Hepatocyte (in vitro differentiated cells): Measurements from ENCODE around the gene MORC2.

Experiments used
- CTCF ChIP-seq: fragments of 200-600 bp; sonication (generic); IDR thresholded peaks from 2 replicates; pipeline ENCODE4 v1.5.1; 2016; ENCODE audit warnings: antibody characterized with exemption, mild to moderate bottlenecking; ENCODE audit not compliant: poor library complexity
- EZH2 ChIP-seq: fragments of 200-600 bp; sonication (generic); IDR thresholded peaks from 2 replicates; pipeline ENCODE4 v1.6.1; 2016; ENCODE audit warnings: antibody characterized with exemption, mild to moderate bottlenecking, borderline replicate concordance
- EZH2phosphoT487 ChIP-seq: fragments of 200-600 bp; sonication (generic); IDR thresholded peaks from one replicate; pipeline ENCODE4 v1.6.1; 2018; ENCODE audit warnings: antibody characterized with exemption, mild to moderate bottlenecking, low read depth, moderate library complexity; ENCODE audit not compliant: unreplicated experiment, severe bottlenecking

DNA sequence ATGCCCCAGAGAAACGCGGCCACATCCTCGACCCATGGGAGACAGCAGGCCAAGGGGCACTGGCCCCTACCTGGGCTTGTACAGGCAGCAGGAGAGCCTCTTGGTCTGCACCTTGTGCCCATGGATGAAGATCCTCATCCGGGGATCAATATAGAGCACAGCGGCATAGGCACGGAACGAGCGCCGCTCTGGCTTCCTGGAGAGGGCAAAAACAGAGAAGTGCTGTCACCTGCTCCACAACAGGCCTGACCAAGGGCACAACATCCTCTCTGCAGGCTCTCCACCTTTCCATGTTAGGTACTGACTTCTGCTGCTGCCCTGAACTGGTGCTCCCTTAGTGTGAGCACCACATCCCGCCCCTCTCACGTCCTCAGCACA, 27.2 kb downstream of the MORC2 start:
- TF ChIP-seq CTCF (no peak), EZH2phosphoT487 (no peak), EZH2 (no peak)
